Activated B cell treated with CpG ODN at 0.5 μM for 24 hours (primary cell): ENCODE measurements around the gene CYSLTR2. TPM values are rescaled to one million over a fixed set of nuclear protein-coding genes. Genes with fewer than 3 reads are reported as not detected.

Experiments used
- ATAC-seq: fragments of 200-7000 bp; cut with Tn5 transposase; one replicate; pipeline ENCODE4 v1.10.0; 2021; ENCODE audit warnings: low read depth, mild to moderate bottlenecking, moderate library complexity
- CTCF ChIA-PET: fragments of 350-600 bp; sonication (Branson Sonifier 250); formaldehyde crosslinking; loops from one replicate; lab custom pipeline; 2021; ENCODE audit warnings: antibody characterized with exemption; lab: Charles Lee
- POLR2A ChIA-PET: fragments of 350-600 bp; sonication (Branson Sonifier 250); formaldehyde crosslinking; loops from one replicate; lab custom pipeline; 2021; ENCODE audit warnings: antibody characterized with exemption; lab: Charles Lee
- DNase-seq: peaks from one replicate; pipeline ENCODE4 v3.0.0; 2022
- H3K27ac Mint-ChIP-seq: one replicate; pipeline ENCODE4 v1.8.0; 2020; ENCODE audit warnings: mixed read lengths
- H3K27me3 Mint-ChIP-seq: one replicate; pipeline ENCODE4 v1.8.0; 2021; ENCODE audit warnings: mixed read lengths
- H3K36me3 Mint-ChIP-seq: one replicate; pipeline ENCODE4 v1.8.0; 2021; ENCODE audit warnings: low read depth, mixed read lengths
- H3K4me1 Mint-ChIP-seq: one replicate; pipeline ENCODE4 v1.8.0; 2021; ENCODE audit warnings: mixed read lengths
- H3K4me3 Mint-ChIP-seq: one replicate; pipeline ENCODE4 v1.8.0; 2020; ENCODE audit warnings: mild to moderate bottlenecking, mixed read lengths
- H3K9me3 Mint-ChIP-seq: one replicate; pipeline ENCODE4 v1.8.0; 2020; ENCODE audit warnings: mixed read lengths
- CTCF ChIP-seq: fragments of 200-600 bp; IDR thresholded peaks from one replicate; pipeline ENCODE4 v1.8.0; 2022; ENCODE audit warnings: antibody characterized with exemption, mild to moderate bottlenecking
- intact Hi-C: fragments of 100-400 bp; cut with micrococcal nuclease; formaldehyde crosslinking; loops from one replicate; pipeline ENCODE4 v1.15.1; 2024
- total RNA-seq: library from RNA; stranded (reverse); gene quantifications from 2 replicates; pipeline ENCODE4 v1.2.3, GENCODE V29; 2022

Gene CYSLTR2
- total RNA-seq, 1 donor from 2014 or later = 0.11 TPM

- ChIA-PET CTCF (no interaction called here), POLR2A (no interaction called here)
- no peak for DNase-seq
- ATAC-seq = no peak
- peaks cover 8% of the 10 kb centered on the region for H3K9me3 Mint-ChIP-seq
- H3K27me3 Mint-ChIP-seq = peaks cover 13% of the 10 kb centered on the region
- no peaks in the 10 kb centered on the region for H3K36me3 Mint-ChIP-seq
- no peak overlapping the region for H3K4me3 Mint-ChIP-seq
- TF ChIP-seq CTCF = no peak
- H3K4me1 Mint-ChIP-seq = no peaks in the 10 kb centered on the region
- no peak overlapping the region for H3K27ac Mint-ChIP-seq
- intact Hi-C loops = loop anchor here (10.0 kb wide), 1 partner anchor 307 kb away; no protein-coding TSS in a partner anchor
These were observed 11.7 kb upstream of the CYSLTR2 start for GRCh38 chr13:48642061-48642460.

GRCh38 chr13:48643159-48643558 is 10.6 kb upstream of the CYSLTR2 start:
- DNase-seq (no peak), ATAC-seq (no peak)
- Mint-ChIP-seq H3K27me3 (peaks cover 12% of the 10 kb centered on the region), H3K27ac (no peak overlapping the region), H3K4me3 (no peak overlapping the region), H3K9me3 (peaks cover 3% of the 10 kb centered on the region), H3K4me1 (no peaks in the 10 kb centered on the region), H3K36me3 (no peaks in the 10 kb centered on the region)
- CTCF ChIA-PET = no interaction called here
- TF ChIP-seq CTCF = no peak
- POLR2A ChIA-PET = no interaction called here
- intact Hi-C loops = loop anchor here (10.0 kb wide), 1 partner anchor 308 kb away; no protein-coding TSS in a partner anchor

GRCh38 chr13:48644141-48644540 is 9.6 kb upstream of the CYSLTR2 start:
- no peak for ATAC-seq
- CTCF ChIA-PET = no interaction called here
- H3K4me3 Mint-ChIP-seq = no peak overlapping the region

GRCh38 chr13:48644951-48645350 is 8.8 kb upstream of the CYSLTR2 start:
- Mint-ChIP-seq H3K27ac (no peak overlapping the region), H3K4me1 (no peaks in the 10 kb centered on the region), H3K9me3 (no peaks in the 10 kb centered on the region), H3K36me3 (no peaks in the 10 kb centered on the region), H3K4me3 (no peak overlapping the region), H3K27me3 (peaks cover 10% of the 10 kb centered on the region)
- no peak for TF ChIP-seq CTCF
- DNase-seq (no peak), ATAC-seq (no peak)
- ChIA-PET POLR2A (no interaction called here), CTCF (no interaction called here)
- intact Hi-C loops = loop anchor here (5.0 to 10.0 kb wide), 2 partner anchors 310 to 568 kb away; no protein-coding TSS in a partner anchor

More at GRCh38 chr13:48644141-48644540, 9.6 kb upstream of the CYSLTR2 start:
- intact Hi-C loops = loop anchor here (10.0 kb wide), 1 partner anchor 309 kb away; no protein-coding TSS in a partner anchor
- Mint-ChIP-seq H3K27me3 (peaks cover 12% of the 10 kb centered on the region), H3K36me3 (no peaks in the 10 kb centered on the region), H3K27ac (no peak overlapping the region), H3K4me1 (no peaks in the 10 kb centered on the region), H3K9me3 (peaks cover 1% of the 10 kb centered on the region)
- DNase-seq = no peak
- no peak for TF ChIP-seq CTCF
- POLR2A ChIA-PET = no interaction called here

- peaks cover 16% of the 10 kb centered on the region for H3K27me3 Mint-ChIP-seq
- no peaks in the 10 kb centered on the region for H3K36me3 Mint-ChIP-seq
- H3K27ac Mint-ChIP-seq = no peak overlapping the region
- ChIA-PET POLR2A (interaction anchor here (0.6 kb wide), 1 partner anchor 16 kb away, joined by 3 read pairs; no protein-coding TSS in a partner anchor), CTCF (no interaction called here)
- no peak for ATAC-seq
- no peak for TF ChIP-seq CTCF
- H3K9me3 Mint-ChIP-seq = no peaks in the 10 kb centered on the region
- intact Hi-C loops = loop anchor here (5.0 to 10.0 kb wide), 2 partner anchors 311 to 569 kb away; no protein-coding TSS in a partner anchor
- no peak overlapping the region for H3K4me3 Mint-ChIP-seq
- no peak for DNase-seq
- H3K4me1 Mint-ChIP-seq = no peaks in the 10 kb centered on the region
These were observed 7.9 kb upstream of the CYSLTR2 start for GRCh38 chr13:48645845-48646244.
